Heart left ventricle (tissue), 16 donors: ENCODE results near the gene SLC35F3. TPM values are rescaled to one million over a fixed set of nuclear protein-coding genes. Genes with fewer than 3 reads are reported as not detected.

Experiments
- ATAC-seq, 4 donors: fragments of 200-7000 bp; cut with Tn5 transposase; one replicate each; pipeline ENCODE4 v1.9.1; 2020 to 2022; ENCODE audit warnings: moderate library complexity in 4 of 4, mild to moderate bottlenecking in 3 of 4, moderate number of reproducible peaks in 1 of 4
- DNase-seq, 5 donors: peaks; one replicate each; pipeline ENCODE4 v3.0.0-alpha.2; 2020
- H3K27ac ChIP-seq, 12 donors: fragments of 200-600 bp; sonication (generic) in 4 of 12; one replicate each; pipeline versions ENCODE4 v1.5.0 to v1.8.0; 2016 to 2022; ENCODE audit warnings: mild to moderate bottlenecking in 2 of 12
- H3K27me3 ChIP-seq, 9 donors: fragments of 200-600 bp; sonication (generic) in 2 of 9; one replicate each; pipeline versions ENCODE4 v1.5.1 to v1.8.0; 2016 to 2022; ENCODE audit warnings: mild to moderate bottlenecking in 3 of 9
- H3K36me3 ChIP-seq, 9 donors: fragments of 200-600 bp; sonication (generic) in 2 of 9; one replicate each; pipeline versions ENCODE4 v1.5.0 to v1.8.0; 2018 to 2022; ENCODE audit warnings: mild to moderate bottlenecking in 2 of 9
- H3K4me1 ChIP-seq, 12 donors: fragments of 200-600 bp; sonication (generic) in 4 of 12; one replicate each; pipeline versions ENCODE4 v1.5.0 to v1.8.0; 2016 to 2022; ENCODE audit warnings: mild to moderate bottlenecking in 3 of 12
- H3K4me3 ChIP-seq, 12 donors: fragments of 200-600 bp; sonication (generic) in 4 of 12; one replicate each; pipeline versions ENCODE4 v1.5.0 to v1.8.0; 2017 to 2022; ENCODE audit warnings: mild to moderate bottlenecking in 9 of 12, moderate library complexity in 4 of 12
- H3K9me3 ChIP-seq, 12 donors: fragments of 200-600 bp; sonication (generic) in 4 of 12; one replicate each; pipeline versions ENCODE4 v1.5.0 to v1.8.0; 2016 to 2022; ENCODE audit warnings: mild to moderate bottlenecking in 1 of 12
- POLR2A ChIP-seq, 2 donors: fragments of 450-650 bp; IDR thresholded peaks; one replicate each; pipeline ENCODE4 v1.6.1; 2017; ENCODE audit warnings: antibody characterized with exemption in 2 of 2, mild to moderate bottlenecking in 2 of 2, moderate library complexity in 2 of 2
- WGBS, 4 donors: extraction: QIAGEN DNeasy Blood & Tissue Kit in 2 of 4; methylation state at CpG; one replicate each; pipeline versions ENCODE4 v1.1.5 to v1.1.7; 2013 to 2018; 5-methylcytosine and 5-hydroxymethylcytosine counted together
- intact Hi-C, 10 donors: fragments of 100-400 bp; cut with DNase I; formaldehyde crosslinking; loops; one replicate each; pipeline versions ENCODE4 v1.11.1 to v1.14.2; 2022
- polyA plus RNA-seq, 2 donors: library from polyadenylated mRNA; stranded (reverse); fragments of 200-250 nt; gene quantifications; one replicate each; pipeline ENCODE4 v1.2.3, GENCODE V29; 2013
- total RNA-seq, 9 donors: library from RNA; depleted of rRNA in 2 of 9; stranded (reverse); fragments of >200 nt in 2 of 9; fragmentation: NEBNext Ultra II Directional in 3 of 9; extraction: Animal tissue kit (Norgen Biotek cat#: 25700) in 3 of 9; gene quantifications; one replicate each; pipeline versions ENCODE4 v1.1.0 to v1.2.4, GENCODE V29; 2016 to 2023
- TF ChIP-seq, protein P1 (sequence below), 12 donors: fragments of 200-600 bp; sonication (generic) in 4 of 12; IDR thresholded peaks; one replicate each; pipeline versions ENCODE4 v1.5.0 to v1.8.0; 2018 to 2022; ENCODE audit warnings: antibody characterized with exemption in 12 of 12, mild to moderate bottlenecking in 5 of 12
- donor health status: ischemic (EF 13 %, LVEDD 7.1; RV severe dilation, severe dysfunction).
- donor health status: healthy with polysubstance abuse.
- donor health status: DM: no; HTN: yes; CAD: no.
- donor health status: DM: no; HTN: no; CAD: no.
- donor health status: ischemic (EF 25% LVEDD 6.9; RV normal size, moderate dysfunction).
- donor health status: ischemic (EF 25% LVEDD 5.7; RV mildly dilated, moderate dysfunction).
- donor health status: healthy.
- donor health status: DM: yes; HTN: yes; CAD: no.
- donor health status: ischemic (EF 35%, LVEDD 5.7; RV mildly dilated, moderate dysfunction).
- donor health status: nonischemic (EF 11% LVEDD 7.7; RV severe dilation, severe dysfunction).
- donor health status: DM: yes; HTN: yes; CAD: no.
- donor health status: PGD.
- donor health status: ischemic (EF 29% LVEDD 5.4; RV normal size, mild dysfunction).
- donor health status: nonischemic (EF 23%, LVEDD 6.1; RV moderate dilation, normal function).

SLC35F3 gene
- total and polyA plus RNA-seq, 11 donors, result 0.03 to 0.11 (median 0.11) TPM; not detected in 8

DNA sequence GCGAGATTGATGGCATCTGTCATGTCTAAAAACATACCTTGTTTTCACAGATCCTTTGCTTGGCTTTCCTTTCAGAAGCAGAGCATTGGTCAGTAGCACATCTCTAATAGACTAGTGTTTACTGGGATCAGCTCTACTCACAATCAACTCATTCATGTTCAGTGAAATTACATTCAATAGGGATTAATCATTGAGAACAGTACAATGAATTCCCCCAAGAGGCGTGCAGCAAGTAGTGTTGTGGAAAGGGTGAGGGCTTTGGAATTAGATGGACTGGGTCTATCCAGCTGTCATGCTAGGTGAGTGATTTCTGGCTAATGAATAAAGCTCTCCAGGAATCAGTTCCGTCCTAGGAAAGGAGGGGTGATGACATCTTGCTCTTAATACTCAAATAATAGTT, 313.6 kb downstream of the SLC35F3 start:
- DNase-seq (no peak), ATAC-seq (no peak)
- WGBS, 4 donors, result 78 to 86% (median 85%) methylated on average over 3 of the region's 3 CpGs
- Histone ChIP-seq H3K4me3 (no peak overlapping the region), H3K4me1 (peaks cover 0 to 15% (median 3%) of the 10 kb centered on the region in 12 donors), H3K36me3 (no peaks in the 10 kb centered on the region), H3K9me3 (no peaks in the 10 kb centered on the region), H3K27me3 (peaks cover 14 to 77% (median 25%) of the 10 kb centered on the region in 9 donors), H3K27ac (no peak overlapping the region)
- intact Hi-C loops, result no loop called here
- TF ChIP-seq, protein P1, sequence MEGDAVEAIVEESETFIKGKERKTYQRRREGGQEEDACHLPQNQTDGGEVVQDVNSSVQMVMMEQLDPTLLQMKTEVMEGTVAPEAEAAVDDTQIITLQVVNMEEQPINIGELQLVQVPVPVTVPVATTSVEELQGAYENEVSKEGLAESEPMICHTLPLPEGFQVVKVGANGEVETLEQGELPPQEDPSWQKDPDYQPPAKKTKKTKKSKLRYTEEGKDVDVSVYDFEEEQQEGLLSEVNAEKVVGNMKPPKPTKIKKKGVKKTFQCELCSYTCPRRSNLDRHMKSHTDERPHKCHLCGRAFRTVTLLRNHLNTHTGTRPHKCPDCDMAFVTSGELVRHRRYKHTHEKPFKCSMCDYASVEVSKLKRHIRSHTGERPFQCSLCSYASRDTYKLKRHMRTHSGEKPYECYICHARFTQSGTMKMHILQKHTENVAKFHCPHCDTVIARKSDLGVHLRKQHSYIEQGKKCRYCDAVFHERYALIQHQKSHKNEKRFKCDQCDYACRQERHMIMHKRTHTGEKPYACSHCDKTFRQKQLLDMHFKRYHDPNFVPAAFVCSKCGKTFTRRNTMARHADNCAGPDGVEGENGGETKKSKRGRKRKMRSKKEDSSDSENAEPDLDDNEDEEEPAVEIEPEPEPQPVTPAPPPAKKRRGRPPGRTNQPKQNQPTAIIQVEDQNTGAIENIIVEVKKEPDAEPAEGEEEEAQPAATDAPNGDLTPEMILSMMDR (IDR thresholded peaks at IDR 0.05), result no peak
- no peak for TF ChIP-seq POLR2A (IDR thresholded peaks at IDR 0.05)

DNA sequence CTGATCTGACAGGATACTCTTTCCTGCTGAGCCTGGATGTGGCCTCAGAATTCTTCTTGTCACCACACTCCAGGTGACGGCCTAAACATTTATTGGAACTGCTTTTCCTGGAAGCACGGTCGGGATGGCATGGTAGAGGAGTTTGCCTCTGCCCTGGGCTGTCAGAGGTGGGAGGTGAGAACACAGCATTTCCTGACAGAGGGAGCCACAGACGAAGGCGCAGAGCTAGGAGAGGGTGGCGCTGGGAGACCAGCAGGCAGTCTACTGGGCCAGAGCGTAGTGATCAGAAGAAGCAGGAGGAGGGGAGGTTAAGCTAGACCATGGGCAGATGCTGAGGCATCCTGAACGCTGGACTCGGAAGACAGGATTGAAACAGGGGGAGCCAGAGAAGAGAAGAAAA, 315.2 kb downstream of the SLC35F3 start:
- DNase-seq (no peak), ATAC-seq (no peak)
- Histone ChIP-seq H3K9me3 (no peaks in the 10 kb centered on the region), H3K36me3 (no peaks in the 10 kb centered on the region), H3K27me3 (peaks cover 8 to 60% (median 16%) of the 10 kb centered on the region in 9 donors), H3K27ac (no peak overlapping the region), H3K4me3 (no peak overlapping the region), H3K4me1 (peaks cover 0 to 4% (median 0%) of the 10 kb centered on the region in 12 donors)
- intact Hi-C loops, result no loop called here
- no peak for TF ChIP-seq POLR2A (IDR thresholded peaks at IDR 0.05)
- TF ChIP-seq, protein P1 (IDR thresholded peaks at IDR 0.05), result no peak
- WGBS, 4 donors, result 59 to 73% (median 72%) methylated on average over 9 of the region's 9 CpGs

DNA sequence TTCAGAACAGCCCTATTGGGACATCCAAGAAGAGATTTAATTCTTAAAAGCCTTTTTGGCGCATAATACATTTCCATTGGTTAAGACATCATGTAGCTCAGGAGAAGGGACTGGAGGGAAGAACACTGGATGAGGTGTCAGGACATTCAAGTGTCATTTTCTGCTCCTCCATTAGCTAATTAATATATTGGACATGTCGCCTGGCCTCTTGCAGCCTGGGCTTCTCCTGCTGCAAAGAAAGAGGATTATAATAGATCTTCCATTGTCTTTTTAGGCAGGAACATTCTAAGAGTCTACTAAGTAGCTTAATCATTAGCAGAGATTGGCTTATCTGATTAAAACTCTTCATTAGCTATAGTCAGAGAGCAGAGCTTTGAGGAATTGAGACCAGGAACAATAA, 317.1 kb downstream of the SLC35F3 start:
- intact Hi-C loops, result no loop called here
- Histone ChIP-seq H3K4me3 (no peak overlapping the region), H3K27me3 (peaks cover 0 to 42% (median 2%) of the 10 kb centered on the region in 9 donors), H3K4me1 (no peaks in the 10 kb centered on the region), H3K36me3 (no peaks in the 10 kb centered on the region), H3K27ac (no peak overlapping the region), H3K9me3 (no peaks in the 10 kb centered on the region)
- DNase-seq, result no peak
- TF ChIP-seq, protein P1 (IDR thresholded peaks at IDR 0.05), result no peak
- TF ChIP-seq POLR2A (IDR thresholded peaks at IDR 0.05), result no peak
- ATAC-seq, result no peak
- 78 to 92% (median 87%) methylated on average over 2 of the region's 2 CpGs for WGBS, 4 donors

DNA sequence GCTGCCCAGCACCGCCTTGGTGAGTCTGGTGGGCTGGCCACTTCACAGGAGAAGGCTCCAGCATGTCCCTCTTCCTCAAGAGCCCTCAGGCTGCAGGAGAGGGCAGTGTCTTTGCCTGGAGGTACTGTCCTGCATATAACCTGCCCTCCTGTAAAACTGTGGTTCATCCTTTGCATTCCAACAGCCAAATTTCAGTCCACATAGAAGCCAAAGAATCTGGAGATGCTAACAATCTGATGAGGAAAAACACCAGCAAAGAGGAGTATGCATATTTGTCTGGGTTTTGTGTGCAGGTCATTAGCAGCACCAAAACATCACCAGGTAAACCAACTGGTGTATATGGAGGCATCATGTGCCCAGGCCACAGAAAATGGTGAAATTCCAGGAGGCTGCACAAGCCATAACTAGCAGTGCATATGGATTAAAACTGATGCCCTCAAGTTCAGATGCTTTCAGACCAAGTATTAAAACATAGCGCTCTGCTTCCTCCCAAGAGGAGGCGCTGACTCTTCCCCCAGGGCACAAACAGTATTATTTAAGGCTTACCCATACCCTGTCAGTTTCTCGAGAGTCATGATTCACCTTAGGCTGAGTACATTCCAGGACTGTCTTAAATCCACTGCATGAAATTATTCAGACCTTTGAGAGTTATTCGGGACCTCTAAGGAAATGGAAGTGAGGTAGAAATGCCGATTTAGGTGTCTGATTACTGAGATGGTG, 318.2 kb downstream of the SLC35F3 start:
- no peaks in the 10 kb centered on the region for H3K9me3 ChIP-seq
- ATAC-seq (no peak), DNase-seq (no peak)
- TF ChIP-seq, protein P1 (IDR thresholded peaks at IDR 0.05), result no peak
- no peak for TF ChIP-seq POLR2A (IDR thresholded peaks at IDR 0.05)
- H3K27ac ChIP-seq, result no peak overlapping the region
- no peaks in the 10 kb centered on the region for H3K36me3 ChIP-seq
- intact Hi-C loops, result no loop called here
- 75 to 83% (median 79%) methylated on average over 6 of the region's 6 CpGs for WGBS, 4 donors
- no peak overlapping the region for H3K4me3 ChIP-seq
- H3K4me1 ChIP-seq, result no peaks in the 10 kb centered on the region
- H3K27me3 ChIP-seq, result peaks cover 0 to 33% (median 2%) of the 10 kb centered on the region in 9 donors
